ENCODE data around the gene GLYATL2.

The GLYATL2 gene

GRCh38 chr11:58845386-58845785 is 882 bp upstream of the GLYATL2 start:
- Histone ChIP-seq H3K4me3 (ENCODE audit: low read length) (no peak overlapping the region), H3K9ac (ENCODE audit: low read depth, low read length) (no peak overlapping the region), H3K9me3 (ENCODE audit: insufficient read depth, low read depth, low read length) (peaks cover 34% of the 10 kb centered on the region; the same call in 1 of the 2 replicates)

GRCh38 chr11:58837707-58838388 is 6.7 kb downstream of the GLYATL2 start:
- Histone ChIP-seq H3K9ac (ENCODE audit: low read depth, low read length) (no peak overlapping the region), H3K9me3 (ENCODE audit: insufficient read depth, low read depth, low read length) (peaks cover 60% of the 10 kb centered on the region; the same call in 1 of the 2 replicates), H3K4me1 (ENCODE audit: insufficient read depth, low read length) (no peaks in the 10 kb centered on the region), H3K27me3 (ENCODE audit: insufficient read depth, low read length) (no peaks in the 10 kb centered on the region), H3K36me3 (ENCODE audit: insufficient read depth, low read depth, low read length) (no peaks in the 10 kb centered on the region), H3K4me3 (ENCODE audit: low read length) (no peak overlapping the region), H3K27ac (ENCODE audit: low read length) (no peak overlapping the region)

More at GRCh38 chr11:58845386-58845785, 882 bp upstream of the GLYATL2 start:
- Histone ChIP-seq H3K36me3 (ENCODE audit: insufficient read depth, low read depth, low read length) (no peaks in the 10 kb centered on the region), H3K4me1 (ENCODE audit: insufficient read depth, low read length) (no peaks in the 10 kb centered on the region), H3K27ac (ENCODE audit: low read length) (no peak overlapping the region), H3K27me3 (ENCODE audit: insufficient read depth, low read length) (no peaks in the 10 kb centered on the region)

GRCh38 chr11:58832056-58832645 is 12.4 kb downstream of the GLYATL2 start:
- Histone ChIP-seq H3K4me1 (ENCODE audit: insufficient read depth, low read length) (no peaks in the 10 kb centered on the region), H3K36me3 (ENCODE audit: insufficient read depth, low read depth, low read length) (no peaks in the 10 kb centered on the region), H3K4me3 (ENCODE audit: low read length) (no peak overlapping the region)

GRCh38 chr11:58830673-58831301 is 13.7 kb downstream of the GLYATL2 start:
- H3K27ac ChIP-seq (ENCODE audit: low read length) = no peak overlapping the region
- no peaks in the 10 kb centered on the region for H3K36me3 ChIP-seq (ENCODE audit: insufficient read depth, low read depth, low read length)
- H3K4me3 ChIP-seq (ENCODE audit: low read length) = no peak overlapping the region

More at GRCh38 chr11:58832056-58832645, 12.4 kb downstream of the GLYATL2 start:
- Histone ChIP-seq H3K27me3 (ENCODE audit: insufficient read depth, low read length) (no peaks in the 10 kb centered on the region), H3K9me3 (ENCODE audit: insufficient read depth, low read depth, low read length) (peaks cover 56% of the 10 kb centered on the region), H3K27ac (ENCODE audit: low read length) (no peak overlapping the region), H3K9ac (ENCODE audit: low read depth, low read length) (no peak overlapping the region)

GRCh38 chr11:58829786-58830185 is 14.7 kb downstream of the GLYATL2 start:
- peaks cover 64% of the 10 kb centered on the region for H3K9me3 ChIP-seq (ENCODE audit: insufficient read depth, low read depth, low read length)
- H3K4me3 ChIP-seq (ENCODE audit: low read length) = no peak overlapping the region
- no peaks in the 10 kb centered on the region for H3K36me3 ChIP-seq (ENCODE audit: insufficient read depth, low read depth, low read length)
- no peak overlapping the region for H3K9ac ChIP-seq (ENCODE audit: low read depth, low read length)
- no peaks in the 10 kb centered on the region for H3K27me3 ChIP-seq (ENCODE audit: insufficient read depth, low read length)
- H3K27ac ChIP-seq (ENCODE audit: low read length) = no peak overlapping the region
- no peaks in the 10 kb centered on the region for H3K4me1 ChIP-seq (ENCODE audit: insufficient read depth, low read length)

More at GRCh38 chr11:58830673-58831301, 13.7 kb downstream of the GLYATL2 start:
- H3K27me3 ChIP-seq (ENCODE audit: insufficient read depth, low read length) = no peaks in the 10 kb centered on the region
- no peaks in the 10 kb centered on the region for H3K4me1 ChIP-seq (ENCODE audit: insufficient read depth, low read length)
- no peak overlapping the region for H3K9ac ChIP-seq (ENCODE audit: low read depth, low read length)
- peaks cover 64% of the 10 kb centered on the region for H3K9me3 ChIP-seq (ENCODE audit: insufficient read depth, low read depth, low read length)

GRCh38 chr11:58813693-58814092 is 30.8 kb downstream of the GLYATL2 start:
- no peaks in the 10 kb centered on the region for H3K4me1 ChIP-seq (ENCODE audit: insufficient read depth, low read length)
- no peak overlapping the region for H3K4me3 ChIP-seq (ENCODE audit: low read length)
- no peaks in the 10 kb centered on the region for H3K27me3 ChIP-seq (ENCODE audit: insufficient read depth, low read length)
- no peak overlapping the region for H3K9ac ChIP-seq (ENCODE audit: low read depth, low read length)
- H3K27ac ChIP-seq (ENCODE audit: low read length) = no peak overlapping the region
- H3K36me3 ChIP-seq (ENCODE audit: insufficient read depth, low read depth, low read length) = no peaks in the 10 kb centered on the region
- H3K9me3 ChIP-seq (ENCODE audit: insufficient read depth, low read depth, low read length) = peaks cover 83% of the 10 kb centered on the region

- H3K27me3 ChIP-seq (ENCODE audit: insufficient read depth, low read length) = no peaks in the 10 kb centered on the region
- no peak overlapping the region for H3K9ac ChIP-seq (ENCODE audit: low read depth, low read length)
- H3K4me1 ChIP-seq (ENCODE audit: insufficient read depth, low read length) = no peaks in the 10 kb centered on the region
- H3K9me3 ChIP-seq (ENCODE audit: insufficient read depth, low read depth, low read length) = peaks cover 90% of the 10 kb centered on the region
- no peak overlapping the region for H3K27ac ChIP-seq (ENCODE audit: low read length)
- H3K4me3 ChIP-seq (ENCODE audit: low read length) = no peak overlapping the region
- no peaks in the 10 kb centered on the region for H3K36me3 ChIP-seq (ENCODE audit: insufficient read depth, low read depth, low read length)
Observed at GRCh38 chr11:58811499-58811898, 33.0 kb downstream of the GLYATL2 start.

- no peak overlapping the region for H3K4me3 ChIP-seq (ENCODE audit: low read length)
- H3K9ac ChIP-seq (ENCODE audit: low read depth, low read length) = no peak overlapping the region
- H3K9me3 ChIP-seq (ENCODE audit: insufficient read depth, low read depth, low read length) = peaks cover 69% of the 10 kb centered on the region
- no peaks in the 10 kb centered on the region for H3K27me3 ChIP-seq (ENCODE audit: insufficient read depth, low read length)
- no peaks in the 10 kb centered on the region for H3K4me1 ChIP-seq (ENCODE audit: insufficient read depth, low read length)
- H3K36me3 ChIP-seq (ENCODE audit: insufficient read depth, low read depth, low read length) = no peaks in the 10 kb centered on the region
- no peak overlapping the region for H3K27ac ChIP-seq (ENCODE audit: low read length)
Observed at GRCh38 chr11:58807343-58807742, 37.2 kb downstream of the GLYATL2 start.

- Histone ChIP-seq H3K27me3 (ENCODE audit: insufficient read depth, low read length) (no peaks in the 10 kb centered on the region), H3K4me1 (ENCODE audit: insufficient read depth, low read length) (no peaks in the 10 kb centered on the region), H3K4me3 (ENCODE audit: low read length) (no peak overlapping the region), H3K27ac (ENCODE audit: low read length) (no peak overlapping the region), H3K9ac (ENCODE audit: low read depth, low read length) (no peak overlapping the region), H3K9me3 (ENCODE audit: insufficient read depth, low read depth, low read length) (peaks cover 62% of the 10 kb centered on the region), H3K36me3 (ENCODE audit: insufficient read depth, low read depth, low read length) (no peaks in the 10 kb centered on the region)
Observed at GRCh38 chr11:58805065-58805464, 39.4 kb downstream of the GLYATL2 start.

- no peak overlapping the region for H3K27ac ChIP-seq (ENCODE audit: low read length)
- no peak overlapping the region for H3K9ac ChIP-seq (ENCODE audit: low read depth, low read length)
- no peaks in the 10 kb centered on the region for H3K36me3 ChIP-seq (ENCODE audit: insufficient read depth, low read depth, low read length)
- peaks cover 43% of the 10 kb centered on the region for H3K9me3 ChIP-seq (ENCODE audit: insufficient read depth, low read depth, low read length)
- no peaks in the 10 kb centered on the region for H3K27me3 ChIP-seq (ENCODE audit: insufficient read depth, low read length)
- no peaks in the 10 kb centered on the region for H3K4me1 ChIP-seq (ENCODE audit: insufficient read depth, low read length)
- H3K4me3 ChIP-seq (ENCODE audit: low read length) = no peak overlapping the region
Observed at GRCh38 chr11:58801974-58802545, 42.4 kb downstream of the GLYATL2 start.

- H3K27me3 ChIP-seq (ENCODE audit: insufficient read depth, low read length) = no peaks in the 10 kb centered on the region
- H3K36me3 ChIP-seq (ENCODE audit: insufficient read depth, low read depth, low read length) = no peaks in the 10 kb centered on the region
- H3K9ac ChIP-seq (ENCODE audit: low read depth, low read length) = no peak overlapping the region
- peaks cover 35% of the 10 kb centered on the region for H3K9me3 ChIP-seq (ENCODE audit: insufficient read depth, low read depth, low read length)
- H3K4me3 ChIP-seq (ENCODE audit: low read length) = no peak overlapping the region
- no peak overlapping the region for H3K27ac ChIP-seq (ENCODE audit: low read length)
- H3K4me1 ChIP-seq (ENCODE audit: insufficient read depth, low read length) = no peaks in the 10 kb centered on the region
Observed at GRCh38 chr11:58801302-58801701, 43.2 kb downstream of the GLYATL2 start.

Measured in iPS-20b (cell line).